ENCODE measurements around the gene STARD10. TPM values are rescaled to one million over a fixed set of nuclear protein-coding genes. Genes with fewer than 3 reads are reported as not detected.

STARD10 gene
- total and polyA plus RNA-seq, 3 donors from 2014 or later = 130 to 379 (median 202) TPM

DNA sequence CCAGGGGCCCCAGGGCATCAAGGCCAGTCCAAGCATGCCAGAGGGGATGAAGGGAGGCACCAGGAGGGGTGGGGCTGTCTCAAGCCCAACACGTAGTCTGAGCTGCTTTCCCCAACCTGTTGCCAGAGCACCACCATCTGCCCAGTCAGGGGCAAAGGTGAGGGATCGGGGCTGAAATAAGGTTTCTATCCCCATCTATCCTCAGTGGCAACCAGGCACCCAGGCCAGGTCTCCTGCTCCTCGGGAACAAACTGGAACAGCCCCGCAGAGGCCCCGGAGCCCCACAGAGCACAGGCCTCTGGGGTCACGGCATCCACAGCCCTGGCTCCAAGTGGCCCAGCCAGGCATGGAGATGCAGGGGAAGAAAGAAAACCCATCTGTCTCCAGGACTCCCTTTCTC is 19.3 kb downstream of the STARD10 start:
- 77 to 82% methylated on average over 4 to 6 of the region's 6 CpGs for WGBS, 2 donors
- Histone ChIP-seq H3K4me3 (no peak overlapping the region), H3K4me1 (peaks cover 10% of the 10 kb centered on the region), H3K27ac (no peak overlapping the region), H3K9me3 (no peaks in the 10 kb centered on the region), H3K36me3 (ENCODE audit: low read depth, missing control alignments) (no peaks in the 10 kb centered on the region), H3K27me3 (no peaks in the 10 kb centered on the region)
- TF ChIP-seq, protein P1, sequence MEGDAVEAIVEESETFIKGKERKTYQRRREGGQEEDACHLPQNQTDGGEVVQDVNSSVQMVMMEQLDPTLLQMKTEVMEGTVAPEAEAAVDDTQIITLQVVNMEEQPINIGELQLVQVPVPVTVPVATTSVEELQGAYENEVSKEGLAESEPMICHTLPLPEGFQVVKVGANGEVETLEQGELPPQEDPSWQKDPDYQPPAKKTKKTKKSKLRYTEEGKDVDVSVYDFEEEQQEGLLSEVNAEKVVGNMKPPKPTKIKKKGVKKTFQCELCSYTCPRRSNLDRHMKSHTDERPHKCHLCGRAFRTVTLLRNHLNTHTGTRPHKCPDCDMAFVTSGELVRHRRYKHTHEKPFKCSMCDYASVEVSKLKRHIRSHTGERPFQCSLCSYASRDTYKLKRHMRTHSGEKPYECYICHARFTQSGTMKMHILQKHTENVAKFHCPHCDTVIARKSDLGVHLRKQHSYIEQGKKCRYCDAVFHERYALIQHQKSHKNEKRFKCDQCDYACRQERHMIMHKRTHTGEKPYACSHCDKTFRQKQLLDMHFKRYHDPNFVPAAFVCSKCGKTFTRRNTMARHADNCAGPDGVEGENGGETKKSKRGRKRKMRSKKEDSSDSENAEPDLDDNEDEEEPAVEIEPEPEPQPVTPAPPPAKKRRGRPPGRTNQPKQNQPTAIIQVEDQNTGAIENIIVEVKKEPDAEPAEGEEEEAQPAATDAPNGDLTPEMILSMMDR (IDR thresholded peaks at IDR 0.05) = no peak
- no peak for TF ChIP-seq POLR2A (IDR thresholded peaks at IDR 0.05)
- DNase-seq = no peak
- intact Hi-C loops (cut with DNase I; ENCODE audit: low total_unique reads) = no loop called here

DNA sequence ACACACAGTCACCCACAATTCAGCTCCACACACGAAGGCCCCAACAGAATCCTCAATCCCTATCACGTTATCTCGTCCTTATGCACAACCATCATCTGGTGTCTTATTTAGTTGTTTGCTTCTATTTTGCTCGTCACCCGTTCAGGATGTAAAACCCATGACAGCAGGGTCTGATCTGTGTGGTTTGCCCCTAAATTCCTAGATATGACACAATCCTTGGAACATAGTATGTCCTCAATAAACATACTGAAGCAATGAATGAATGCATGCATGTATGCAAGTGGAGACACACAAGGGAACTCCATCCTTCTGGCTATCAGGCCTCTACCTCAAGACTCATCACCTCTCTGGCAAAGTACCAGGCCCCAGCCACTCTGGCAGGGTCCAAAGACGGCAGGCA is 20.2 kb downstream of the STARD10 start:
- intact Hi-C loops (cut with DNase I; ENCODE audit: low total_unique reads) = no loop called here
- H3K27ac ChIP-seq = no peak overlapping the region
- DNase-seq = no peak
- no peaks in the 10 kb centered on the region for H3K27me3 ChIP-seq
- H3K9me3 ChIP-seq = no peaks in the 10 kb centered on the region
- no peaks in the 10 kb centered on the region for H3K36me3 ChIP-seq (ENCODE audit: low read depth, missing control alignments)
- 78 to 84% methylated on average over 6 of the region's 6 CpGs for WGBS, 2 donors
- peaks cover 10% of the 10 kb centered on the region for H3K4me1 ChIP-seq
- TF ChIP-seq POLR2A (IDR thresholded peaks at IDR 0.05) = no peak
- TF ChIP-seq, protein P1 (IDR thresholded peaks at IDR 0.05) = no peak
- no peak overlapping the region for H3K4me3 ChIP-seq

DNA sequence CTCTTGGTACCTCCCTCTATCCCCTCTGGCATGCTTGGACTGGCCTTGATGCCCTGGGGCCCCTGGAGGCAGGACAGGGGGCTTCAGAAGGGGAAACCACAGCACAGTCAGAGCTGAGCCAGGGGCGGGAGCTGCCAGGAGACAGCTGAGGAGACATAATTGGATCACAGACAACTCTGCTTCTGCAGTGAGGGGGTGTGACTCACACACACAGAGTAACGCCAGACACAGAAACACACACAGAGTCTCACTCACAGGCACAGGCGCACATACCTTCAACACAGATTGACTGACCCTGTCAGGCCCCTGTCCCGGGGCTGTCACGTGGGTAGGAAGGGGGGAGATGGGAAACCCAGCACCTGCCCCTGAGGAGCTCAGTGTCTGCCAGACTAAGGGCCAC is 20.6 kb downstream of the STARD10 start:
- 26 to 58% methylated on average over 5 of the region's 5 CpGs for WGBS, 2 donors
- Histone ChIP-seq H3K36me3 (ENCODE audit: low read depth, missing control alignments) (no peaks in the 10 kb centered on the region), H3K27ac (no peak overlapping the region), H3K9me3 (no peaks in the 10 kb centered on the region), H3K27me3 (no peaks in the 10 kb centered on the region), H3K4me3 (no peak overlapping the region), H3K4me1 (peaks cover 10% of the 10 kb centered on the region)
- TF ChIP-seq POLR2A (IDR thresholded peaks at IDR 0.05) = no peak
- TF ChIP-seq, protein P1 (IDR thresholded peaks at IDR 0.05) = no peak
- intact Hi-C loops (cut with DNase I; ENCODE audit: low total_unique reads) = no loop called here
- DNase-seq = peak; percentile 42

DNA sequence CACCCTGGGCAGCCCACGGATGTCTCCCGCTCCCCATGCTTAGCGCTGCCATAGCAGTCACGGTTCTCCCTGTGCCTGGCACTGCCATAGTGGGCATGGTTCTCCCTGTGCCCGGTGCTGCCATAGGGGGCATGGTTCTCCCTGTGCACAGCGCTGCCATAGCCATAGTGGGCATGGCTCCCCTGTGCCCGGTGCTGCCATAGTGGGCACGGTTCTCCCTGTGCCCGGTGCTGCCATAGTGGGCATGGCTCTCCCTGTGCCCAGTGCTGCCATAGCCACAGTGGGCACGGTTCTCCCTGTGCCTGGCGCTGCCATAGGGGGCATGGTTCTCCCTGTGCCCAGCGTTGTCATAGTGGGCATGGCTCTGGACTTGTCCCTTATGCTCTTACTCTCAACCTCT is 21.8 kb downstream of the STARD10 start:
- no peaks in the 10 kb centered on the region for H3K9me3 ChIP-seq
- no peak overlapping the region for H3K27ac ChIP-seq
- H3K36me3 ChIP-seq (ENCODE audit: low read depth, missing control alignments) = no peaks in the 10 kb centered on the region
- intact Hi-C loops (cut with DNase I; ENCODE audit: low total_unique reads) = no loop called here
- no peak for DNase-seq
- TF ChIP-seq, protein P1 (IDR thresholded peaks at IDR 0.05) = no peak
- no peak for TF ChIP-seq POLR2A (IDR thresholded peaks at IDR 0.05)
- peaks cover 4% of the 10 kb centered on the region for H3K4me1 ChIP-seq
- no peaks in the 10 kb centered on the region for H3K27me3 ChIP-seq
- WGBS, 2 donors = 93 to 95% methylated on average over 11 to 12 of the region's 12 CpGs
- H3K4me3 ChIP-seq = no peak overlapping the region

DNA sequence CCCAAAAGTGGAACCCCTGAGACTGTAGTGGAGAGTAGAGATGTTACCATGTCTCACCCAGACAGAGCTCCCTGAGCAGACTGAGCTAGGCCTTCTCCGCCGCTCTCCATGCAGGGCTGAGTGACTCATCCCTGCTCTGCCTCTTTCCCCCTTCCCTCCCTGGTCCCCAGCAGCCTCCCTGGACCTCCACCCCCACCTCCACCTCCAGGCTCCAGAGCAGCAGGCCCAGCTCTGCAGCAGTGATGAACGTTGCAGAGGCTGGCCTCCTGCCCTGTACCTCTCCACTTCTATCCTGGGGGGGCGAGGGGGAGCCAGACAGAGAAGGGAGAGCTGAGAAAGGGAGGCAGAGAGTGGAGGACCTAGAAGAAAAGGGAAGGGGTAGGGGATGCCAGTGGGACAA is 22.3 kb downstream of the STARD10 start:
- Histone ChIP-seq H3K4me3 (no peak overlapping the region), H3K36me3 (ENCODE audit: low read depth, missing control alignments) (no peaks in the 10 kb centered on the region), H3K9me3 (no peaks in the 10 kb centered on the region), H3K27me3 (no peaks in the 10 kb centered on the region), H3K4me1 (peaks cover 3% of the 10 kb centered on the region), H3K27ac (no peak overlapping the region)
- no peak for DNase-seq
- WGBS, 2 donors = 72 to 73% methylated on average over 4 of the region's 4 CpGs
- TF ChIP-seq, protein P1 (IDR thresholded peaks at IDR 0.05) = no peak
- no peak for TF ChIP-seq POLR2A (IDR thresholded peaks at IDR 0.05)
- intact Hi-C loops (cut with DNase I; ENCODE audit: low total_unique reads) = no loop called here

All from testis (tissue), 3 donors.